ENCODE results near the gene ORC4. TPM values are rescaled to one million over a fixed set of nuclear protein-coding genes. Genes with fewer than 3 reads are reported as not detected.

The ORC4 gene
- total and polyA plus RNA-seq, 2 of the 8 experiments (the other 6 are each of a cell fraction or from before 2014, with no cell fraction given), result 22.7 to 63.7 TPM

GRCh38 chr2:147980940-147981528, 39.5 kb downstream of the ORC4 start:
- peaks cover 15% of the 10 kb centered on the region for H3K79me1 ChIP-seq (ENCODE audit: low read depth, low read length)
- no peak overlapping the region for H3K27ac ChIP-seq (ENCODE audit: low read depth, low read length)
- H3K9ac ChIP-seq (replicated peaks in 1 of 4; ENCODE audit: extremely low read depth in 1 of 4, low read depth in 3 of 4, low read length in 3 of 4), result no peak overlapping the region
- no peaks in the 10 kb centered on the region; a peak in 1 of 8 replicates for H3K36me3 ChIP-seq (ENCODE audit: control insufficient read depth in 2 of 4, insufficient read depth in 4 of 4, low read length in 3 of 4)
- H3K4me3 ChIP-seq (ENCODE audit: extremely low read depth in 1 of 4, insufficient read depth in 2 of 4, low read depth in 3 of 4, low read length in 4 of 4), result no peak overlapping the region
- no peak overlapping the region for H4K5ac ChIP-seq (ENCODE audit: insufficient read length, low read depth, low read length)
- H2BK15ac ChIP-seq (ENCODE audit: low read length), result no peak overlapping the region
- H2AFZ ChIP-seq (ENCODE audit: low read length), result no peak overlapping the region
- DNase-seq (ENCODE audit: low read depth in 1 of 2, low spot score in 2 of 2), result no peak
- ChIA-PET POLR2A (ENCODE audit: partially characterized antibody) (no interaction called here), CTCF (ENCODE audit: partially characterized antibody) (no interaction called here)
- no peak overlapping the region for H2BK5ac ChIP-seq (ENCODE audit: low read depth, low read length)
- no peaks in the 10 kb centered on the region for H3K9me3 ChIP-seq (ENCODE audit: insufficient read depth in 2 of 2, low read depth in 1 of 2, low read length in 1 of 2)
- H3K18ac ChIP-seq (ENCODE audit: extremely low read depth, low read length), result no peak overlapping the region
- no peak overlapping the region for H2BK120ac ChIP-seq (replicated peaks; ENCODE audit: low read depth, low read length)
- H2BK12ac ChIP-seq (ENCODE audit: low read depth, low read length), result no peak overlapping the region
- peaks cover 0 to 11% of the 10 kb centered on the region in 2 experiments for H4K20me1 ChIP-seq (replicated peaks in 1 of 2; ENCODE audit: control insufficient read depth in 1 of 2, insufficient read depth in 2 of 2, low read length in 2 of 2)
- H3K79me2 ChIP-seq (ENCODE audit: control insufficient read depth in 1 of 2, insufficient read depth in 2 of 2, low read length in 2 of 2), result peaks cover 0 to 96% of the 10 kb centered on the region in 2 experiments; a peak in 3 of 4 replicates
- H3K4me2 ChIP-seq (ENCODE audit: insufficient read depth in 1 of 2, low read depth in 2 of 2, low read length in 2 of 2), result no peak overlapping the region
- H3K4ac ChIP-seq (replicated peaks; ENCODE audit: insufficient read length, low read depth, low read length), result no peak overlapping the region
- no peak for FAIRE-seq
- H3K14ac ChIP-seq (ENCODE audit: insufficient read length), result no peak overlapping the region
- H3K23ac ChIP-seq (ENCODE audit: insufficient read length), result no peak overlapping the region
- H2AK5ac ChIP-seq (ENCODE audit: low read depth, low read length), result no peak overlapping the region
- no peaks in the 10 kb centered on the region for H3K23me2 ChIP-seq (ENCODE audit: low read depth, low read length)
- no peak overlapping the region for H4K91ac ChIP-seq (replicated peaks; ENCODE audit: insufficient read length, low read length)
- H3K27me3 ChIP-seq (replicated peaks in 1 of 4; ENCODE audit: control insufficient read depth in 3 of 4, extremely low read depth in 1 of 4, insufficient read depth in 3 of 4, low read length in 3 of 4), result no peaks in the 10 kb centered on the region
- no peak overlapping the region for H3K56ac ChIP-seq (replicated peaks; ENCODE audit: insufficient read length, low read depth, low read length)
- H2BK20ac ChIP-seq (ENCODE audit: low read length), result no peak overlapping the region
- 86% methylated on average over 5 of the region's 5 CpGs; no CpG with 5 or more reads in 1 of the 2 experiments for WGBS, 2 experiments (ENCODE audit: extremely low coverage in 1 of 2, insufficient coverage in 1 of 2, insufficient read length in 1 of 2, insufficient replicate concordance in 2 of 2, low coverage in 1 of 2, low lambda C conversion rate in 2 of 2, missing lambda C conversion rate in 1 of 2)
- no peaks in the 10 kb centered on the region for H3K4me1 ChIP-seq (replicated peaks in 1 of 4; ENCODE audit: control insufficient read depth in 3 of 4, insufficient read depth in 4 of 4, low read length in 3 of 4)
- no peak overlapping the region for H4K8ac ChIP-seq (ENCODE audit: extremely low read depth, insufficient read depth, low read length)
- TF ChIP-seq GTF2F1 (IDR thresholded peaks at IDR 0.05; ENCODE audit: borderline replicate concordance, low read depth, low read length) (no peak), RFX5 (IDR thresholded peaks at IDR 0.05; ENCODE audit: borderline replicate concordance, low read depth, low read length) (no peak), SUZ12 (IDR thresholded peaks at IDR 0.05; ENCODE audit: low read length) (no peak), NRF1 (IDR thresholded peaks at IDR 0.05; ENCODE audit: low read depth, low read length) (no peak), POLR2A (IDR thresholded peaks at IDR 0.05; ENCODE audit: control extremely low read depth in 1 of 2, low read depth in 2 of 2, low read length in 2 of 2) (no peak), CBX8 (IDR thresholded peaks at IDR 0.05; ENCODE audit: borderline replicate concordance, low read depth, low read length) (no peak), BCL11A (IDR thresholded peaks at IDR 0.05; ENCODE audit: low read depth in 2 of 2, low read length in 2 of 2) (no peak), TAF7 (optimal IDR thresholded peaks at IDR 0.05; ENCODE audit: borderline replicate concordance, low read depth, low read length) (no peak), SP4 (IDR thresholded peaks at IDR 0.05; ENCODE audit: low read length) (no peak), ZNF274 (IDR thresholded peaks at IDR 0.05; ENCODE audit: borderline replicate concordance, extremely low read depth, low read length) (no peak), TAF1 (IDR thresholded peaks at IDR 0.05; ENCODE audit: low read depth, low read length) (no peak), TEAD4 (IDR thresholded peaks at IDR 0.05; ENCODE audit: low read depth, low read length) (no peak), PHF8 (conservative IDR thresholded peaks at IDR 0.05; ENCODE audit: low read depth, low read length) (no peak), SIRT6 (IDR thresholded peaks at IDR 0.05; ENCODE audit: low read length) (no peak), KDM1A (IDR thresholded peaks at IDR 0.05; ENCODE audit: borderline replicate concordance, low read length) (no peak), HDAC6 (IDR thresholded peaks at IDR 0.05; ENCODE audit: low read depth, low read length) (no peak)

Measured in H1 (cell line).